CD14-positive monocyte (primary cell): ENCODE measurements around the gene C20orf144. TPM values are rescaled to one million over a fixed set of nuclear protein-coding genes. Genes with fewer than 3 reads are reported as not detected.
A peak's percentile ranks its signal among the peaks of the same experiment; 100 is the strongest.

Experiments used
- DNase-seq, 3 donors: peaks; one replicate each; pipeline ENCODE4 v3.0.0-alpha.2; 2011 to 2022
- H2AFZ ChIP-seq: 2 replicates; pipeline ENCODE4 v1.6.0; 2012; ENCODE audit warnings: mild to moderate bottlenecking, low read depth, low read length, inconsistent platforms; ENCODE audit not compliant: insufficient read depth, poor library complexity, severe bottlenecking
- H3K27ac ChIP-seq, 2 donors: 1 replicate in 1 of 2; 2 replicates in 1 of 2; pipeline ENCODE4 v1.5.1; 2012 to 2013; ENCODE audit warnings: low read length in 2 of 2, control low read depth in 1 of 2, inconsistent platforms in 1 of 2, low read depth in 1 of 2, mild to moderate bottlenecking in 1 of 2
- H3K27me3 ChIP-seq, 2 donors: one replicate each; pipeline versions ENCODE4 v1.6.0 to v1.6.1; 2011 to 2013; ENCODE audit warnings: low read length in 2 of 2; ENCODE audit not compliant: control insufficient read depth in 2 of 2, insufficient read depth in 2 of 2
- H3K36me3 ChIP-seq, 2 donors: replicated peaks in 1 of 2; 1 replicate in 1 of 2; 2 replicates in 1 of 2; pipeline versions ENCODE4 v1.5.1 to v1.6.1; 2012 to 2013; ENCODE audit warnings: low read length in 2 of 2, control low read depth in 1 of 2, inconsistent platforms in 1 of 2, mild to moderate bottlenecking in 1 of 2; ENCODE audit not compliant: insufficient read depth in 2 of 2, control insufficient read depth in 1 of 2
- H3K4me1 ChIP-seq, 2 donors: 1 replicate in 1 of 2; 2 replicates in 1 of 2; pipeline versions ENCODE4 v1.5.1 to v1.6.1; 2012 to 2013; ENCODE audit warnings: low read length in 2 of 2, control low read depth in 1 of 2, inconsistent platforms in 1 of 2, mild to moderate bottlenecking in 1 of 2, moderate library complexity in 1 of 2; ENCODE audit not compliant: insufficient read depth in 2 of 2, control insufficient read depth in 1 of 2
- H3K4me2 ChIP-seq: replicated peaks from 2 replicates; pipeline ENCODE3; 2012; ENCODE audit warnings: low read length, moderate library complexity, mild to moderate bottlenecking; ENCODE audit not compliant: poor library complexity, severe bottlenecking; ENCODE audit errors: extremely low read depth
- H3K4me3 ChIP-seq, 3 experiments: fragments of 200-600 bp in 1 of 3; sonication (generic) in 1 of 3; replicated peaks in 1 of 3; 1 replicate in 2 of 3; 2 replicates in 1 of 3; pipeline ENCODE4 v1.5.1; 2011 to 2013; ENCODE audit warnings: low read length in 3 of 3, mild to moderate bottlenecking in 3 of 3, control low read depth in 2 of 3, low read depth in 2 of 3, inconsistent platforms in 1 of 3, moderate library complexity in 1 of 3
- H3K79me2 ChIP-seq: 2 replicates; pipeline ENCODE4 v1.6.0; 2012; ENCODE audit warnings: mild to moderate bottlenecking, control low read depth, inconsistent platforms, low read length, moderate library complexity; ENCODE audit not compliant: insufficient read depth
- H3K9ac ChIP-seq: 2 replicates; pipeline ENCODE4 v1.6.0; 2017; ENCODE audit warnings: low read length, mild to moderate bottlenecking; ENCODE audit not compliant: insufficient read depth, poor library complexity, severe bottlenecking
- H3K9me3 ChIP-seq, 2 donors: replicated peaks in 1 of 2; 1 replicate in 1 of 2; 2 replicates in 1 of 2; pipeline versions ENCODE4 v1.5.1 to v1.6.1; 2012 to 2013; ENCODE audit warnings: low read length in 2 of 2, control low read depth in 1 of 2; ENCODE audit not compliant: control insufficient read depth in 1 of 2, insufficient read depth in 1 of 2
- H4K20me1 ChIP-seq: 2 replicates; pipeline ENCODE4 v1.6.0; 2012; ENCODE audit warnings: mild to moderate bottlenecking, low read length, control low read depth, moderate library complexity; ENCODE audit not compliant: insufficient read depth
- H3K27ac Mint-ChIP-seq, 7 donors: one replicate each; pipeline ENCODE4 v1.8.0; 2020; ENCODE audit warnings: mild to moderate bottlenecking in 7 of 7, mixed read lengths in 7 of 7, moderate library complexity in 6 of 7, inconsistent platforms in 2 of 7
- H3K27me3 Mint-ChIP-seq, 3 donors: one replicate each; pipeline ENCODE4 v1.8.0; 2021 to 2022; ENCODE audit warnings: low read depth in 3 of 3, mild to moderate bottlenecking in 3 of 3, mixed read lengths in 3 of 3, moderate library complexity in 3 of 3, inconsistent platforms in 1 of 3
- H3K36me3 Mint-ChIP-seq, 2 donors: one replicate each; pipeline ENCODE4 v1.8.0; 2020; ENCODE audit warnings: mixed read lengths in 2 of 2, inconsistent platforms in 1 of 2, mild to moderate bottlenecking in 1 of 2
- H3K4me1 Mint-ChIP-seq: one replicate; pipeline ENCODE4 v1.8.0; 2020; ENCODE audit warnings: mild to moderate bottlenecking, mixed read lengths
- H3K4me3 Mint-ChIP-seq, 2 donors: one replicate each; pipeline ENCODE4 v1.8.0; 2020; ENCODE audit warnings: mild to moderate bottlenecking in 2 of 2, mixed read lengths in 2 of 2, moderate library complexity in 1 of 2
- H3K9me3 Mint-ChIP-seq, 7 donors: one replicate each; pipeline ENCODE4 v1.8.0; 2020 to 2022; ENCODE audit warnings: mixed read lengths in 7 of 7, mild to moderate bottlenecking in 6 of 7, moderate library complexity in 6 of 7, inconsistent platforms in 2 of 7
- WGBS: methylation state at CpG from one replicate; pipeline ENCODE4 v1.1.5; 2013; ENCODE audit warnings: missing lambda C conversion rate; ENCODE audit not compliant: insufficient coverage; 5-methylcytosine and 5-hydroxymethylcytosine counted together
- intact Hi-C, 2 donors: fragments of 100-400 bp; cut with micrococcal nuclease; formaldehyde crosslinking; loops; one replicate each; pipeline versions ENCODE4 v1.15.0 to v1.15.1; 2023
- polyA plus RNA-seq, 3 donors: library from polyadenylated mRNA; depleted of rRNA in 1 of 3; unstranded in 2 of 3; stranded (reverse) in 1 of 3; fragments of 300-500 nt in 2 of 3; fragments of >200 nt in 1 of 3; fragmentation: Illumina TruSeq in 2 of 3; gene quantifications; 1 replicate in 2 of 3; 2 replicates in 1 of 3; pipeline ENCODE4 v1.2.3, GENCODE V29; 2012 to 2021
- TF ChIP-seq, protein P1 (sequence below): fragments of 200-600 bp; IDR thresholded peaks from one replicate; pipeline ENCODE4 v1.8.0; 2022; ENCODE audit warnings: antibody characterized with exemption, mild to moderate bottlenecking

Gene C20orf144
- polyA plus RNA-seq, 3 donors: 0.13 TPM; not detected in 2

DNA sequence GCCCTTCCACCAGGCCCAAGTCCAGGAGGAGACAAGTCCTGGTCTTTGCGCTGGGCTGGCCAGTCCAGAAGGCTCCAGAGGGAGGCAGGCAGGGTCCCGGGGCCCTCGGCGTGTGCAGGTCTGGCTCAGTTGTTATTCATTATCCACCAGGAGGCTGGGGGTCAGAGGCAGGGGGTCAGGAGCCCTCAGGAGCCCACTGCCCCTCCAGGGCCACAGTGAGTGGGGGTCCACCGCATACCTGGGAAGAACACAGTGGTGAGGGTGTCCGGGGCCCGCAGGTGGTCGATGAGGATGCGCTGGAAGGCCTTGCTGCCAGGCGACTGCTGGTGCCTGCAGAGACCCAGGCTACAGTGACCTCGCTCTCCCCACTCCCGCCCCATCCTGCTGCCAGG, 4.4 kb upstream of the C20orf144 start:
- H3K9me3 Mint-ChIP-seq: no peaks in the 10 kb centered on the region
- H3K36me3 ChIP-seq: no peaks in the 10 kb centered on the region
- intact Hi-C loops: no loop called here
- no peak overlapping the region for H3K9ac ChIP-seq
- H3K4me1 Mint-ChIP-seq: peaks cover 8% of the 10 kb centered on the region
- H3K4me3 Mint-ChIP-seq: no peak overlapping the region
- DNase-seq: no peak
- 97% methylated on average over 9 of the region's 12 CpGs for WGBS
- H3K27ac Mint-ChIP-seq: peak overlapping the region in 1 of 7 donors; percentile 73
- H4K20me1 ChIP-seq: no peaks in the 10 kb centered on the region
- H3K9me3 ChIP-seq: no peaks in the 10 kb centered on the region
- no peak overlapping the region for H2AFZ ChIP-seq
- H3K27me3 ChIP-seq: no peaks in the 10 kb centered on the region
- no peak overlapping the region for H3K4me2 ChIP-seq
- H3K36me3 Mint-ChIP-seq: peaks cover 0 to 3% of the 10 kb centered on the region in 2 donors
- peaks cover 1 to 8% (median 2%) of the 10 kb centered on the region in 3 donors for H3K27me3 Mint-ChIP-seq
- H3K4me3 ChIP-seq: no peak overlapping the region
- no peaks in the 10 kb centered on the region for H3K79me2 ChIP-seq
- TF ChIP-seq, protein P1, sequence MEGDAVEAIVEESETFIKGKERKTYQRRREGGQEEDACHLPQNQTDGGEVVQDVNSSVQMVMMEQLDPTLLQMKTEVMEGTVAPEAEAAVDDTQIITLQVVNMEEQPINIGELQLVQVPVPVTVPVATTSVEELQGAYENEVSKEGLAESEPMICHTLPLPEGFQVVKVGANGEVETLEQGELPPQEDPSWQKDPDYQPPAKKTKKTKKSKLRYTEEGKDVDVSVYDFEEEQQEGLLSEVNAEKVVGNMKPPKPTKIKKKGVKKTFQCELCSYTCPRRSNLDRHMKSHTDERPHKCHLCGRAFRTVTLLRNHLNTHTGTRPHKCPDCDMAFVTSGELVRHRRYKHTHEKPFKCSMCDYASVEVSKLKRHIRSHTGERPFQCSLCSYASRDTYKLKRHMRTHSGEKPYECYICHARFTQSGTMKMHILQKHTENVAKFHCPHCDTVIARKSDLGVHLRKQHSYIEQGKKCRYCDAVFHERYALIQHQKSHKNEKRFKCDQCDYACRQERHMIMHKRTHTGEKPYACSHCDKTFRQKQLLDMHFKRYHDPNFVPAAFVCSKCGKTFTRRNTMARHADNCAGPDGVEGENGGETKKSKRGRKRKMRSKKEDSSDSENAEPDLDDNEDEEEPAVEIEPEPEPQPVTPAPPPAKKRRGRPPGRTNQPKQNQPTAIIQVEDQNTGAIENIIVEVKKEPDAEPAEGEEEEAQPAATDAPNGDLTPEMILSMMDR: no peak
- H3K4me1 ChIP-seq: peaks cover 1 to 2% of the 10 kb centered on the region in 2 donors
- no peak overlapping the region for H3K27ac ChIP-seq

DNA sequence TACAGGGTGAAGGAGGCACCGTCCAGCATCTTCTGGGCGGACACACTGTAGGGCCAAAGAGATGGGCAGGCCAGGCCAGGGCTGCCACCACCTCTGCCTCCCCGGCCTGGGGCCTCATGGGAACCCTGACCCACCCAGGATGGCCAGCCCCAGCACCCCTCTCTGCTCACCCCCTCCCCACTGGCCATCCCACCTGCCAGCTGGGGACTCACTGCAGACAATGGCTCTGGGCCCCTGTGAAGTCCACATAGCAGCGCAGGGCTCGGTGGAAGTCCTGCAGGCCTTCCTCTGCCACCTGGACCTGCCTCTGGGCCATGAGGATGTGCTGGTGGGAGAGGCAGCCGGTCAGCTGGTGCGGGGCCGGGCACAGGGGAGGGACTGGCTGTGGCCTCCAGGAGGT, 3.6 kb upstream of the C20orf144 start:
- Histone ChIP-seq H3K27me3 (no peaks in the 10 kb centered on the region), H3K4me3 (no peak overlapping the region), H3K4me2 (no peak overlapping the region), H3K79me2 (no peaks in the 10 kb centered on the region), H3K27ac (no peak overlapping the region), H3K4me1 (peaks cover 9% of the 10 kb centered on the region in 2 donors), H3K9ac (no peak overlapping the region), H2AFZ (no peak overlapping the region), H4K20me1 (no peaks in the 10 kb centered on the region), H3K9me3 (no peaks in the 10 kb centered on the region), H3K36me3 (no peaks in the 10 kb centered on the region)
- WGBS: 99% methylated on average over 8 of the region's 8 CpGs
- peaks cover 0 to 8% (median 3%) of the 10 kb centered on the region in 3 donors for H3K27me3 Mint-ChIP-seq
- no peak for DNase-seq
- peaks cover 0 to 1% (median 0%) of the 10 kb centered on the region in 7 donors for H3K9me3 Mint-ChIP-seq
- peaks cover 8% of the 10 kb centered on the region for H3K4me1 Mint-ChIP-seq
- intact Hi-C loops: no loop called here
- TF ChIP-seq, protein P1: no peak
- H3K27ac Mint-ChIP-seq: no peak overlapping the region
- no peak overlapping the region for H3K4me3 Mint-ChIP-seq
- peaks cover 0 to 3% of the 10 kb centered on the region in 2 donors for H3K36me3 Mint-ChIP-seq
